Measurements from ENCODE around the gene SOX8.

GRCh38 chr16:964356-965035 is 17.1 kb upstream of the SOX8 start:
- TF ChIP-seq, protein P1, sequence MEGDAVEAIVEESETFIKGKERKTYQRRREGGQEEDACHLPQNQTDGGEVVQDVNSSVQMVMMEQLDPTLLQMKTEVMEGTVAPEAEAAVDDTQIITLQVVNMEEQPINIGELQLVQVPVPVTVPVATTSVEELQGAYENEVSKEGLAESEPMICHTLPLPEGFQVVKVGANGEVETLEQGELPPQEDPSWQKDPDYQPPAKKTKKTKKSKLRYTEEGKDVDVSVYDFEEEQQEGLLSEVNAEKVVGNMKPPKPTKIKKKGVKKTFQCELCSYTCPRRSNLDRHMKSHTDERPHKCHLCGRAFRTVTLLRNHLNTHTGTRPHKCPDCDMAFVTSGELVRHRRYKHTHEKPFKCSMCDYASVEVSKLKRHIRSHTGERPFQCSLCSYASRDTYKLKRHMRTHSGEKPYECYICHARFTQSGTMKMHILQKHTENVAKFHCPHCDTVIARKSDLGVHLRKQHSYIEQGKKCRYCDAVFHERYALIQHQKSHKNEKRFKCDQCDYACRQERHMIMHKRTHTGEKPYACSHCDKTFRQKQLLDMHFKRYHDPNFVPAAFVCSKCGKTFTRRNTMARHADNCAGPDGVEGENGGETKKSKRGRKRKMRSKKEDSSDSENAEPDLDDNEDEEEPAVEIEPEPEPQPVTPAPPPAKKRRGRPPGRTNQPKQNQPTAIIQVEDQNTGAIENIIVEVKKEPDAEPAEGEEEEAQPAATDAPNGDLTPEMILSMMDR (conservative IDR thresholded peaks at IDR 0.05; ENCODE audit: low read depth, low read length), result no peak
- TF ChIP-seq EZH2 (IDR thresholded peaks at IDR 0.05; ENCODE audit: low read length, unreplicated experiment), result no peak

All from PC-3 (cell line).